SK-N-SH treated with all-trans-retinoic acid at 6 μM for 48 hours (cell line): ENCODE measurements around the gene ZNF783.

Experiments
- BACH2 ChIP-seq: fragments of 250-450 bp; sonication (Bioruptor Pico); IDR thresholded peaks from 2 replicates; pipeline ENCODE4 v1.9.0; 2021; ENCODE audit warnings: mild to moderate bottlenecking, borderline replicate concordance
- CREB5 ChIP-seq: fragments of 250-450 bp; sonication (Bioruptor Pico); IDR thresholded peaks from 2 replicates; pipeline ENCODE4 v1.5.1; 2020; ENCODE audit warnings: low read depth, mild to moderate bottlenecking, moderate library complexity
- CSDC2 ChIP-seq: fragments of 250-450 bp; sonication (Bioruptor Pico); IDR thresholded peaks from 2 replicates; pipeline ENCODE4 v1.5.0; 2020; ENCODE audit warnings: mild to moderate bottlenecking, moderate library complexity
- CSRNP3 ChIP-seq: fragments of 250-450 bp; sonication (Bioruptor Pico); IDR thresholded peaks from 2 replicates; pipeline ENCODE4 v1.5.1; 2021; ENCODE audit warnings: mild to moderate bottlenecking, moderate library complexity
- ESRRG ChIP-seq: fragments of 250-450 bp; sonication (Bioruptor Pico); IDR thresholded peaks from 2 replicates; pipeline ENCODE4 v1.6.1; 2021; ENCODE audit warnings: mild to moderate bottlenecking
- GLIS3 ChIP-seq: fragments of 250-450 bp; sonication (Bioruptor Pico); IDR thresholded peaks from 2 replicates; pipeline ENCODE4 v1.5.0; 2020; ENCODE audit warnings: mild to moderate bottlenecking, moderate library complexity
- OSR1 ChIP-seq: fragments of 250-450 bp; sonication (Bioruptor Pico); IDR thresholded peaks from 2 replicates; pipeline ENCODE4 v1.8.0; 2022; ENCODE audit warnings: moderate library complexity, mild to moderate bottlenecking, inconsistent platforms
- PATZ1 ChIP-seq: fragments of 250-450 bp; sonication (Bioruptor Pico); IDR thresholded peaks from 2 replicates; pipeline ENCODE4 v1.8.0; 2020; ENCODE audit warnings: mild to moderate bottlenecking, moderate library complexity, borderline replicate concordance
- SNAI2 ChIP-seq: fragments of 250-450 bp; sonication (Bioruptor Pico); IDR thresholded peaks from 2 replicates; pipeline ENCODE4 v1.5.0; 2020; ENCODE audit warnings: mild to moderate bottlenecking, moderate library complexity
- TCF4 ChIP-seq: fragments of 250-450 bp; sonication (Bioruptor Pico); IDR thresholded peaks from 2 replicates; pipeline ENCODE4 v1.8.0; 2021; ENCODE audit warnings: mild to moderate bottlenecking, moderate library complexity, borderline replicate concordance
- ZC3H10 ChIP-seq: fragments of 250-450 bp; sonication (Bioruptor Pico); IDR thresholded peaks from 2 replicates; pipeline ENCODE4 v1.5.1; 2021; ENCODE audit warnings: mild to moderate bottlenecking, moderate library complexity
- ZFP3 ChIP-seq: fragments of 250-450 bp; sonication (Bioruptor Pico); IDR thresholded peaks from 2 replicates; pipeline ENCODE4 v1.5.0; 2020; ENCODE audit warnings: mild to moderate bottlenecking, moderate library complexity
- ZFP30 ChIP-seq: fragments of 450-650 bp; formaldehyde crosslinking; IDR thresholded peaks from 2 replicates; pipeline ENCODE4 v1.5.0; 2022; ENCODE audit warnings: mild to moderate bottlenecking, moderate library complexity
- ZNF70 ChIP-seq: fragments of 450-650 bp; formaldehyde crosslinking; IDR thresholded peaks from 2 replicates; pipeline ENCODE4 v1.5.0; 2020; ENCODE audit warnings: mild to moderate bottlenecking, moderate library complexity

GRCh38 chr7:149334219-149334618 lies 72.2 kb downstream of the ZNF783 start:
- no peak for TF ChIP-seq SNAI2
- TF ChIP-seq CSDC2 (CRISPR knock-in tag), result no peak
- TF ChIP-seq TCF4 (CRISPR knock-in tag), result no peak
- TF ChIP-seq GLIS3, result no peak
- TF ChIP-seq BACH2 (CRISPR knock-in tag), result no peak
- no peak for TF ChIP-seq CSRNP3 (CRISPR knock-in tag)
- no peak for TF ChIP-seq PATZ1 (CRISPR knock-in tag)
- TF ChIP-seq OSR1, result no peak
- TF ChIP-seq ZC3H10 (CRISPR knock-in tag), result no peak
- TF ChIP-seq ZFP30, result no peak
- TF ChIP-seq ZNF70 (CRISPR knock-in tag), result no peak
- no peak for TF ChIP-seq CREB5 (CRISPR knock-in tag)
- TF ChIP-seq ESRRG, result no peak
- TF ChIP-seq ZFP3 (CRISPR knock-in tag), result no peak
